A673 (cell line): ENCODE data around the gene CENPO. TPM values are rescaled to one million over a fixed set of nuclear protein-coding genes. Genes with fewer than 3 reads are reported as not detected.

Source experiments
- BruUV-seq: library from RNA; stranded (reverse); fragments of 400-500 nt; replicated peaks from 2 replicates; lab custom pipeline; 2021; lab: Mats Ljungman, UMichigan
- CTCF ChIA-PET: fragments of 300-600 bp; sonication (Branson Sonifier 250); formaldehyde crosslinking; loops from one replicate; lab custom pipeline; 2022; ENCODE audit warnings: antibody characterized with exemption; lab: Charles Lee
- POLR2A ChIA-PET: fragments of 300-600 bp; sonication (Branson Sonifier 250); formaldehyde crosslinking; loops from one replicate; lab custom pipeline; 2022; ENCODE audit warnings: antibody characterized with exemption; ENCODE audit not compliant: low non-redundant PET; lab: Charles Lee
- DNase-seq: peaks from one replicate; pipeline ENCODE4 v3.0.0-alpha.2; 2015; ENCODE audit warnings: low spot score
- H3K27ac ChIP-seq: fragments of 200-600 bp; sonication (generic); 2 replicates; pipeline ENCODE4 v1.5.1; 2016; ENCODE audit warnings: mixed run types, low read depth, mild to moderate bottlenecking, mixed read lengths, antibody characterized with exemption, low read length; ENCODE audit not compliant: poor library complexity, severe bottlenecking
- H3K27me3 ChIP-seq: fragments of 200-600 bp; sonication (generic); replicated peaks from 2 replicates; pipeline ENCODE4 v1.6.1; 2017; ENCODE audit warnings: mixed run types, low read depth, mild to moderate bottlenecking, mixed read lengths, antibody characterized with exemption, low read length; ENCODE audit not compliant: insufficient read depth, poor library complexity
- H3K36me3 ChIP-seq: fragments of 200-600 bp; sonication (generic); 2 replicates; pipeline ENCODE4 v1.6.1; 2016; ENCODE audit warnings: mixed run types, mild to moderate bottlenecking, mixed read lengths, antibody characterized with exemption, low read length; ENCODE audit not compliant: insufficient read depth, poor library complexity, severe bottlenecking
- H3K4me1 ChIP-seq: fragments of 200-600 bp; sonication (generic); 2 replicates; pipeline ENCODE4 v1.6.1; 2017; ENCODE audit warnings: mixed run types, mild to moderate bottlenecking, mixed read lengths, antibody characterized with exemption, low read length; ENCODE audit not compliant: insufficient read depth, poor library complexity, severe bottlenecking
- H3K4me3 ChIP-seq: fragments of 200-600 bp; sonication (generic); 2 replicates; pipeline ENCODE4 v1.5.1; 2016; ENCODE audit warnings: low read depth, mixed run types, mild to moderate bottlenecking, mixed read lengths, low read length; ENCODE audit not compliant: poor library complexity, severe bottlenecking
- H3K9me3 ChIP-seq: fragments of 200-600 bp; sonication (generic); 2 replicates; pipeline ENCODE4 v1.6.1; 2016; ENCODE audit warnings: mixed run types, low read depth, mild to moderate bottlenecking, mixed read lengths, antibody characterized with exemption, low read length; ENCODE audit not compliant: poor library complexity, severe bottlenecking
- EZH2 ChIP-seq: fragments of 200-600 bp; sonication (generic); IDR thresholded peaks from 2 replicates; pipeline ENCODE4 v1.6.1; 2017; ENCODE audit warnings: borderline replicate concordance, low read depth, mild to moderate bottlenecking, mixed read lengths, antibody characterized with exemption, low read length; ENCODE audit not compliant: poor library complexity, severe bottlenecking
- intact Hi-C: fragments of 100-400 bp; cut with micrococcal nuclease; formaldehyde crosslinking; loops from one replicate; pipeline ENCODE4 v1.10.0; 2022; ENCODE audit not compliant: unreplicated experiment
- total RNA-seq: library from RNA; stranded (reverse); gene quantifications from 2 replicates; pipeline ENCODE4 v1.2.3, GENCODE V29; 2021
- TF ChIP-seq, protein P1 (sequence below): fragments of 300-800, 200-600 bp; sonication (generic); conservative IDR thresholded peaks from 2 replicates; pipeline ENCODE4 v1.5.1; 2017; ENCODE audit warnings: low read depth, mild to moderate bottlenecking, antibody characterized with exemption, low read length, moderate library complexity, mixed read lengths

The CENPO gene
- total RNA-seq, 1 experiment from 2014 or later = 69.4 TPM

DNA sequence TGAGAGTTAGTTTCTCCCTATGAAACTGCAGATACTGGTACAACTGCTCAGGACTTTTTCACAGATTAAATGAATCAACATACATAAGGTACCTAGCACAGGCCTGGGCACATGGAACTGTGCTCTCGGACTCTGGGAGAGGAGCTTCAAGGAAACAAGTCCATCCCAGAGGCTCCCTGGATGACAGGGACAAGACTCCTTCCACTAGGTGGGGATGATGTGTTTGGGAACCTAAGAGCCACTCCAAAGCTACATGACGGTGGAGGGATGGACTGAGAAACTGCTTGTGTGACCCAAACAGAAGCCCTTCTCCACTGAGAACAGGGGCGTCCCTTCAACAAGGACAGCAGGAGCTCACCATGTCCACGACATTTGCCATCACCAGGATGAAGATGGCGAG lies 37.1 kb downstream of the CENPO start:
- intact Hi-C loops = loop anchor here (10.0 kb wide), 1 partner anchor 304 kb away; no protein-coding TSS in a partner anchor
- Histone ChIP-seq H3K27ac (no peak overlapping the region), H3K9me3 (no peaks in the 10 kb centered on the region), H3K4me3 (no peak overlapping the region), H3K4me1 (peaks cover 15% of the 10 kb centered on the region), H3K36me3 (no peaks in the 10 kb centered on the region), H3K27me3 (no peaks in the 10 kb centered on the region)
- ChIA-PET CTCF (interaction anchor here (0.6 to 0.7 kb wide), 3 partner anchors 299 to 1637 kb away, joined by 3 to 4 read pairs (median 3); no protein-coding TSS in a partner anchor), POLR2A (no interaction called here)
- peak; percentile 47 for DNase-seq
- TF ChIP-seq, protein P1, sequence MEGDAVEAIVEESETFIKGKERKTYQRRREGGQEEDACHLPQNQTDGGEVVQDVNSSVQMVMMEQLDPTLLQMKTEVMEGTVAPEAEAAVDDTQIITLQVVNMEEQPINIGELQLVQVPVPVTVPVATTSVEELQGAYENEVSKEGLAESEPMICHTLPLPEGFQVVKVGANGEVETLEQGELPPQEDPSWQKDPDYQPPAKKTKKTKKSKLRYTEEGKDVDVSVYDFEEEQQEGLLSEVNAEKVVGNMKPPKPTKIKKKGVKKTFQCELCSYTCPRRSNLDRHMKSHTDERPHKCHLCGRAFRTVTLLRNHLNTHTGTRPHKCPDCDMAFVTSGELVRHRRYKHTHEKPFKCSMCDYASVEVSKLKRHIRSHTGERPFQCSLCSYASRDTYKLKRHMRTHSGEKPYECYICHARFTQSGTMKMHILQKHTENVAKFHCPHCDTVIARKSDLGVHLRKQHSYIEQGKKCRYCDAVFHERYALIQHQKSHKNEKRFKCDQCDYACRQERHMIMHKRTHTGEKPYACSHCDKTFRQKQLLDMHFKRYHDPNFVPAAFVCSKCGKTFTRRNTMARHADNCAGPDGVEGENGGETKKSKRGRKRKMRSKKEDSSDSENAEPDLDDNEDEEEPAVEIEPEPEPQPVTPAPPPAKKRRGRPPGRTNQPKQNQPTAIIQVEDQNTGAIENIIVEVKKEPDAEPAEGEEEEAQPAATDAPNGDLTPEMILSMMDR = peak; percentile 40
- TF ChIP-seq EZH2 = no peak
- BruUV-seq = no TSS peak

DNA sequence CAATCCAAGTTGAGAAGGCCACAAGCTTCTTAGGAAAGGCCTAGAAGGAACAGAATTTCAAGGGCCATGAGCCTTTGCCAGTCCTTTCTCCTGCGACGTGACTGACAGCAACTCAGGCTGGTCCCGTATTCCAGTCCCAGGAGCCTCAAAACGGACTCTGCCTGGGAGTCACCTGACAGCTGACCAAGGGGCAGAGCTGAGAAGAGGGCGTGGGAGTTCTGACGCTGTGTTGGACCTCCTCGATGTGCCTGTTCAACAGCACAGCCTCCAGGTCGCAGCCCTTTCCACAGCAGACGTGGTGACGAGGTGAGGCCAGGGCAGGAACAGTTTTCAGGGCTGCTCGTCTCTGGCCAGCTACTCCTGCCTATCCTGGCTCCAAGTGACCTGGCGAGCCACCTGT lies 37.6 kb downstream of the CENPO start:
- peaks cover 15% of the 10 kb centered on the region for H3K4me1 ChIP-seq
- H3K36me3 ChIP-seq = no peaks in the 10 kb centered on the region
- ChIA-PET POLR2A (no interaction called here), CTCF (interaction anchor here (0.6 to 0.7 kb wide), 3 partner anchors 298 to 1637 kb away, joined by 3 to 4 read pairs (median 3); no protein-coding TSS in a partner anchor)
- no peak overlapping the region for H3K27ac ChIP-seq
- H3K4me3 ChIP-seq = no peak overlapping the region
- DNase-seq = no peak
- no TSS peak for BruUV-seq
- intact Hi-C loops = loop anchor here (10.0 kb wide), 1 partner anchor 304 kb away; no protein-coding TSS in a partner anchor
- no peak for TF ChIP-seq EZH2
- TF ChIP-seq, protein P1 = no peak
- H3K27me3 ChIP-seq = no peaks in the 10 kb centered on the region
- H3K9me3 ChIP-seq = no peaks in the 10 kb centered on the region

DNA sequence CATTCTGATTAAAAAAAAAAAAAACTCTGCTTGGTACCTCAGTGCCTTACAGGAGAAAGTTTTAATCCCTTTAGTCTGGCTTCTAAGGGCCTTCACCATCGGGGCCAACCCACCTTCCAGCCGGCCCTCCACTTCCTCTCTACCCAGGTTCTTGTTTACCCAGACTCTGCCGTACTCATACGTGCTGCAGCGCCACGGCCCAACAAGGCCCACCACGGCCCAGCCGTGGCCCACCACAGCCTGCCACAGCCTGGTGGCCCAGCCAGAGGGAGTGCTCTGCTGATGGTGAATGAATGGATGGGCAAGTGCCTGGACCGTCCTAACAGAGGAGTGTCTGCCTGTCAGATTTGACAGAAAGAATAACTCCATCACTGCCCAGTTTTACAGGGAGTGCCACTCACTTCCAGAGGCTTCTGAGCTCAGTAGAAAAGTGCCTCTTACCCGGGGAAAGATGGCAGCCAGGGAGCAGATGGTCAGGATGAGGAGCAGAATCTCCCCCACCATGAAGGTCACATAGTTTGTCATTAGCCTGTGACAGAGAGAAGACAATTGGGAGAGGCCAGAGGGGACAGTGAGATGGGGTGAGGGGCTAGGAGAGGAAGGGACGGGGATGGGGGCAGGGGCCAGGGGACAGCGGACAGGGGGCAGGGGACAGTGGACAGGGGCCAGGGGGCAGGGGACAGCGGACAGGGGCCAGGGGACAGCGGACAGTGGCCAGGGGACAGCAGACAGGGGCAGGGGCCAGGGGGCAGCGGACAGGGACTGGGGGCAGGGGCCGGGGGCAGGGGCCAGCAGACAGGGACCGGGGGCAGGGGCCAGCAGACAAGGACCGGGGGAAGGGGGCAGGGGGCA lies 38.2 kb downstream of the CENPO start:
- DNase-seq = no peak
- peaks cover 15% of the 10 kb centered on the region for H3K4me1 ChIP-seq
- TF ChIP-seq, protein P1 = no peak
- no peak for TF ChIP-seq EZH2
- no peak overlapping the region for H3K27ac ChIP-seq
- BruUV-seq = no TSS peak
- H3K27me3 ChIP-seq = no peaks in the 10 kb centered on the region
- H3K9me3 ChIP-seq = no peaks in the 10 kb centered on the region
- no peak overlapping the region for H3K4me3 ChIP-seq
- no peaks in the 10 kb centered on the region for H3K36me3 ChIP-seq
- ChIA-PET POLR2A (no interaction called here), CTCF (interaction anchor here (0.6 kb wide), 2 partner anchors 436 to 1638 kb away, joined by 3 read pairs; no protein-coding TSS in a partner anchor)
- intact Hi-C loops = loop anchor here (10.0 kb wide), 1 partner anchor 303 kb away; no protein-coding TSS in a partner anchor
